PC-3 (cell line): ENCODE data around the gene ARFGAP1.
"Not testable (repeated sequence)": the region's sequence is repeated elsewhere in the genome, so short reads cannot be mapped to it uniquely, and the experiment has no call there.

ENCODE experiments used
- CTCF ChIP-seq: fragments of 300-600 bp; sonication (generic); conservative IDR thresholded peaks from 2 replicates; pipeline ENCODE4 v1.5.1; 2017; ENCODE audit warnings: antibody characterized with exemption, low read depth, mild to moderate bottlenecking, low read length
- EZH2 ChIP-seq: fragments of 300-600 bp; sonication (generic); IDR thresholded peaks from one replicate; pipeline ENCODE4 v1.6.1; 2017; ENCODE audit warnings: antibody characterized with exemption, mild to moderate bottlenecking, low read length; ENCODE audit not compliant: unreplicated experiment

- TF ChIP-seq CTCF = peak; percentile 46; the same call in 1 of the 2 replicates
- not testable (repeated sequence) for TF ChIP-seq EZH2
Measured at GRCh38 chr20:63251350-63251749, 21.3 kb upstream of the ARFGAP1 start.
